Measurements from ENCODE around the gene CDS2.

Gene CDS2

DNA sequence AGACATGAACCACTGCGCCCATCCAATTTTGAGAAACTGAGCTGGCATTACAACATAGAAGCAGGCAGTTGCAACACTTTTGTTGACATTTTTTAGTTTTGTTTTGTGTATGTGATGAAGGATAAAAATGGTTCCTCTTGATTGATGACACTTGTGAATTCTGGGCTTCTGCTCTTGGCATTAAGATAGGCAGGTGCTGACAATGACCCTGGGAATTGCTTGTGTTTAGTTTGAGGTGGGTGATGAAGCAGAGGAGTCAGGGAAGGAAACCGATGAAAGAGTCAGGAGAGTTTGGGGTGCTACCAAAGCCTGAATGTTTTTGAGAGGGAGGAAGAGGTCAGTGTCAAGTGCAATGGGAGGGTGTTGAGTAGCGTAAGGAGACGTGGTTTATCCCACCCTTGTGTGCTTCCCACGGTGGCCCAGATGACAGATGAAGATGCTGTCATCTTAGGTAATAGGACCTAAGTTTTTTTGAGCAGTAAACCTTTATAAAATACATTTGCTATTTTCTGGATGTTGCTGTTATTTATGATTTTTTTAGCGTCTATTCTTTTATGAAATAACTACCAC lies 19.4 kb downstream of the CDS2 start:
- DNase-seq (ENCODE audit: low read depth, low spot score): no peak
- ChIA-PET CTCF (interaction anchor here (1.4 kb wide), 1 partner anchor 20 kb away, joined by 7 read pairs; the partner anchor contains the start of gene CDS2), POLR2A (no interaction called here)
- TF ChIP-seq, protein P1, sequence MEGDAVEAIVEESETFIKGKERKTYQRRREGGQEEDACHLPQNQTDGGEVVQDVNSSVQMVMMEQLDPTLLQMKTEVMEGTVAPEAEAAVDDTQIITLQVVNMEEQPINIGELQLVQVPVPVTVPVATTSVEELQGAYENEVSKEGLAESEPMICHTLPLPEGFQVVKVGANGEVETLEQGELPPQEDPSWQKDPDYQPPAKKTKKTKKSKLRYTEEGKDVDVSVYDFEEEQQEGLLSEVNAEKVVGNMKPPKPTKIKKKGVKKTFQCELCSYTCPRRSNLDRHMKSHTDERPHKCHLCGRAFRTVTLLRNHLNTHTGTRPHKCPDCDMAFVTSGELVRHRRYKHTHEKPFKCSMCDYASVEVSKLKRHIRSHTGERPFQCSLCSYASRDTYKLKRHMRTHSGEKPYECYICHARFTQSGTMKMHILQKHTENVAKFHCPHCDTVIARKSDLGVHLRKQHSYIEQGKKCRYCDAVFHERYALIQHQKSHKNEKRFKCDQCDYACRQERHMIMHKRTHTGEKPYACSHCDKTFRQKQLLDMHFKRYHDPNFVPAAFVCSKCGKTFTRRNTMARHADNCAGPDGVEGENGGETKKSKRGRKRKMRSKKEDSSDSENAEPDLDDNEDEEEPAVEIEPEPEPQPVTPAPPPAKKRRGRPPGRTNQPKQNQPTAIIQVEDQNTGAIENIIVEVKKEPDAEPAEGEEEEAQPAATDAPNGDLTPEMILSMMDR (IDR thresholded peaks at IDR 0.05; ENCODE audit: insufficient read depth, low read length, missing control alignments): no peak
- H3K4me3 ChIP-seq (ENCODE audit: low read depth, low read length): no peak overlapping the region

DNA sequence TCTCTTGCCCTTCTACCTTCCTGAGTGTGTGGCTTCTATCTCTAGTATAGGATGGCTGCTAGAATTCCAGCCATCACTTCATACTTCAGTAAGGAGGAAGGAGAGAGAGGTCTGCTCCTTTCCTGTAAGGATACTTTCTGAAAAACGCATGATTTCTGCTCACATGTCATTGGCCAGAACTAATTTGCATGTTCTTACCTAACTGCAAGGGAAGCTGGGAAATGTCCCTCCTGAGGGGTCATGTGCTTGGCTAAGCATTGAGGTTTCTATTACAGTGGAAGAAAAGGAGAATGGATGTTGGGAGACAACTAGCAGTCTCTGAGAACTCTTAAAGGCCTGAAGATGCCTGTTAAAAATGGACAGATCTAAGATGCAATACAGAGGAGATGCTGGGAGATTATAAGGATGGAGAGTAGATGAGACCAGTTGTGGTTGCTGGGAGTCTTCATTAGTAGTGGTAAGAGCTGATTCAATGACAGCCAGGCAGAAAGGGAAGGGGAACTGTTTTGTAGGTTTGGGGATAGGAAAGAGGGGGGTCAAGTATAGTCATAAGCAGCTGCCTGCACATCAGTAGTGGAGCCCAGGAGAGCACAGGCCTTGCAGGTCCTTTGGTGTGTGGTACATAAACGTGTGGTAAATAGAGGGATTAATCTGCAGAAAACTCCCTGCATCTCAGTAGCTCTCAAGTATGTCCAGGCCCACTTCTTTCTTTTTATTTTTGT lies 20.2 kb downstream of the CDS2 start:
- no peak for DNase-seq (ENCODE audit: low read depth, low spot score)
- no peak overlapping the region for H3K4me3 ChIP-seq (ENCODE audit: low read depth, low read length)
- ChIA-PET CTCF (interaction anchor here (1.4 kb wide), 2 partner anchors 21 to 58 kb away, joined by 4 to 7 read pairs; partner anchors contain the start of gene CDS2), POLR2A (interaction anchor here (0.6 kb wide), 1 partner anchor 11 kb away, joined by 3 read pairs; no protein-coding TSS in a partner anchor)
- TF ChIP-seq, protein P1 (IDR thresholded peaks at IDR 0.05; ENCODE audit: insufficient read depth, low read length, missing control alignments): no peak

DNA sequence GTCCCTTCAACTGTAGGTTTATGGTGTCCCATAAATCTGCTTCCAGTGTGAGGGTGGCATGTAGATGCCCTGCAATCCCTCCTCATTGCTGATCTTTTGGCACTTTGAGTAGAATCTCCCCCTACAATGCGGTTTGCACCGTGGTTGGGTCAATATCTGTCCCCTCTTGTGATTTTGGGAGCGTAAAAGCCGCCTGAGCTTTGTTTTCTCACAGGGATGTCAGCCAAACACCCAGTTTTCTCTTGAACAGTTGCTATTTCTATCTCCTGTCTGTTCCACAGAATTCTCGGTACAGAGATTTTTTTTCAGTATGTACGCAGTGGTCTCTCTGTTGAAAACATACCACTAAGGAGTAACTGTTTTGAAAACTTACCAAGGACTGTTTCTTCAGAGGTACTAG lies 21.8 kb downstream of the CDS2 start:
- ChIA-PET POLR2A (no interaction called here), CTCF (no interaction called here)
- no peak for DNase-seq (ENCODE audit: low read depth, low spot score)

DNA sequence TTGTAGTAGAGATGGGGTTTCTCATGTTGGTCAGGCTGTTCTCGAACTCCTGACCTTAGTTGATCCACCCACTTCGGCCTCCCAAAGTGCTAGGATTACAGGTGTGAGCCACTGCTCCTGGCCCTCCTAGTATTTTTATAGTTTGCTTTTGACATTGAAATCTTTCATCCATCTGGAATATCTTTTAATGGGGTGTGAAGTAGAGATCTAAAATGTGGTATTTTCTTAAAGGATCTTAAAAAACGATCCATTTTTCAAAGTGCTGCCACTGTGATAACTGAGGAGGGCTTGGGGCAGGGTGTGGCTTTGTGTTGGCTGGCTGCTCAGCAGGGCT lies 23.1 kb downstream of the CDS2 start:
- ChIA-PET POLR2A (no interaction called here), CTCF (interaction anchor here (1.2 kb wide), 1 partner anchor 23 kb away, joined by 3 read pairs; the partner anchor contains the start of gene CDS2)
- TF ChIP-seq, protein P1 (IDR thresholded peaks at IDR 0.05; ENCODE audit: insufficient read depth, low read length, missing control alignments): no peak
- no peak for DNase-seq (ENCODE audit: low read depth, low spot score)
- H3K4me3 ChIP-seq (ENCODE audit: low read depth, low read length): no peak overlapping the region

More for the DNA sequence above, 21.8 kb downstream of the CDS2 start:
- no peak overlapping the region for H3K4me3 ChIP-seq (ENCODE audit: low read depth, low read length)
- TF ChIP-seq, protein P1 (IDR thresholded peaks at IDR 0.05; ENCODE audit: insufficient read depth, low read length, missing control alignments): no peak

DNA sequence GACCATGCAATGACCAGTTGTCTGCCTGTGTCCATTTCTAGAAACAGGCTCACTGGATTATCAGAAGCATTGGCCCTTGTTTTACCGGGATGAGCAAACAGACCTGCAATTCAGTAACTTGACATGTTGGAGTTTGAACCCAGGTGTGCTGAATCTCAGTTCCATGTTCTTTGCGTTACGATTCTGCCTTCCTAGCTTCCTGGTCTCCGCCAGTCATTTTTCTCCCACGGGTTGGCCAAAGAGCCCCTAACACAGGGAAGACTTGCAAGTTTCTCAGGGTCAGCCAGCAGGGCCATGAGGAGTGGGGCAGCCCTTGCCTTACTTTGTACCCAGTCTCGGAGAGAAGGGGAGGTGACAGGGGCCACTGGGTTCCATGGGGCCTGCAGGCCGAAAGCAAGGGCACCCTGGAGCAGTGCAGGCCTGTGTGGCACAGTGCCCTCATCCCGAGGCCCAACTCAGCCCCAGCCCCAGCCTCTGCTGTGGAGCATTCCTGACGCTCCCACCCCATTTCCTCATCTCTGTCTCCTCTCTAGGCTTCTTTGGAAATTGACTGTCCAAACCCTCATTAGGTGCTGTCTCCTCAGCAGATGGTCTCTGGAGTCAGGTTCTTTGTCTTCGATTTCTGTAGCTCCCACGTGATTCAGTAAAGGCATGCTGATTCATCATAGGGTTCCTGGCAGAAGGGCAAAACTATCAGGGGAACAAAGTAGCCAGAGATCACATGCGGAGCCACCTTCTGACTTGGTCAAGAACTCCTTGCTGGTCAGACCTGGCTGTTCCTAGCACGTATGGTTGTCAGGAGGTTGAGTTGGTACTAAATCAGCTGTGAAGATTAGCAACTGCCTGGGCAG lies 23.6 kb downstream of the CDS2 start:
- no peak overlapping the region for H3K4me3 ChIP-seq (ENCODE audit: low read depth, low read length)
- TF ChIP-seq, protein P1 (IDR thresholded peaks at IDR 0.05; ENCODE audit: insufficient read depth, low read length, missing control alignments): no peak
- CTCF ChIA-PET: interaction anchor here (0.6 to 1.2 kb wide), 3 partner anchors 24 to 481 kb away, joined by 3 read pairs; partner anchors contain the start of gene CDS2
- POLR2A ChIA-PET: interaction anchor here (0.7 kb wide), 1 partner anchor 18 kb away, joined by 3 read pairs; no protein-coding TSS in a partner anchor
- no peak for DNase-seq (ENCODE audit: low read depth, low spot score)

DNA sequence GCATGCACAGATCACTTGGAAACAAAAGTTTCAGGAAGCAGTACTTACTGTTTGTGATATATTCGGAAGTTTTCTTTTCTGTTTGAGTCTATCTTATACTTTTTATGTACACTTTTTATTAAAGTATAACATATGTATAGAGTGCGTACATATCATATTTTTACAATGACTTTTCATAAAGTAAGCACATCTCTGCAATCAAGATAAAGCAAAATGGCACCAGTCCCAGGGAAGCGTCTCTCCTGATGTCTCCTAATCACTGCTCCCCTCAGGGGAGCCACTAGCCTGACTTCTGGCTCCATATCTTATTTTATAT lies 26.3 kb downstream of the CDS2 start:
- CTCF ChIA-PET: interaction anchor here (0.7 to 3.5 kb wide), 4 partner anchors 11 to 70 kb away, joined by 3 to 25 read pairs (median 4); no protein-coding TSS in a partner anchor

More for the DNA sequence above, 26.3 kb downstream of the CDS2 start:
- TF ChIP-seq, protein P1 (IDR thresholded peaks at IDR 0.05; ENCODE audit: insufficient read depth, low read length, missing control alignments): no peak
- no peak overlapping the region for H3K4me3 ChIP-seq (ENCODE audit: low read depth, low read length)
- POLR2A ChIA-PET: no interaction called here
- DNase-seq (ENCODE audit: low read depth, low spot score): no peak
